ENCODE data around the gene GTF3C5. TPM values are rescaled to one million over a fixed set of nuclear protein-coding genes. Genes with fewer than 3 reads are reported as not detected.

Gene GTF3C5
- total and polyA plus RNA-seq, 2 of the 4 experiments (the other 2 are of a cell fraction) = 49.1 to 52.3 TPM

DNA sequence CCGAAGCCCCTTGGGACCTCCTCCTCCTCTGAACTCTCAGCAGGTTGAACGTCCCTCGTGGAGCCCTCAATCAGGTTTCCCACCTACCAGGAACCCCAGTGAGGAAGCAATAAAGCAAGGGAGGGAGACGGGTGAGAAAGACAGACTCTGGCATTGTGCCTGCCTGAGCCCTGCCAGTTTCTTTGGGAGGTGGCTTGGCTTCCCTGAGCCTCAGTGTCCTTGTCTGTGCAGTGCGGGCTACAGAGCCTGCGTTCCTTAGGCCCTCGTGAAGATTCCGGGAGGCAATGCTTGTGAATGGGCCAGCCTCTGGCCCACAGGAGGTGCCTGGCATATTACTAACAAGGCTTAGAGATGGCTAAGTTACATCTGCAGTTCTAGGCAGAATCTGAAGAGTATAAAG, 11.9 kb downstream of the GTF3C5 start:
- no peak overlapping the region for H3K4me2 ChIP-seq (ENCODE audit: low read depth, low read length)
- ChIA-PET CTCF (no interaction called here), POLR2A (ENCODE audit: unreplicated experiment) (no interaction called here)
- H3K9me3 ChIP-seq (ENCODE audit: control insufficient read depth, insufficient read depth, low read length) = no peaks in the 10 kb centered on the region
- TF ChIP-seq MXI1 (IDR thresholded peaks at IDR 0.05; ENCODE audit: borderline replicate concordance, low read depth, low read length) (no peak), SMC3 (IDR thresholded peaks at IDR 0.05; ENCODE audit: low read depth, low read length) (no peak), CEBPB (IDR thresholded peaks at IDR 0.05; ENCODE audit: low read depth, low read length) (no peak), RFX5 (IDR thresholded peaks at IDR 0.05; ENCODE audit: low read depth, low read length) (no peak), USF2 (IDR thresholded peaks at IDR 0.05; ENCODE audit: low read depth, low read length) (no peak), RCOR1 (IDR thresholded peaks at IDR 0.05; ENCODE audit: insufficient replicate concordance, low read length) (no peak), BHLHE40 (IDR thresholded peaks at IDR 0.05; ENCODE audit: low read depth, low read length) (no peak), CHD1 (IDR thresholded peaks at IDR 0.05; ENCODE audit: low read depth, low read length) (no peak), FOS (IDR thresholded peaks at IDR 0.05; ENCODE audit: low read depth, low read length) (no peak), RAD21 (IDR thresholded peaks at IDR 0.05; ENCODE audit: low read length) (no peak), POLR2A (IDR thresholded peaks at IDR 0.05; ENCODE audit: low read depth, low read length) (no peak), MAFK (IDR thresholded peaks at IDR 0.05; ENCODE audit: low read depth, low read length) (no peak), MAZ (IDR thresholded peaks at IDR 0.05; ENCODE audit: borderline replicate concordance, low read depth, low read length) (no peak), NFE2L2 (IDR thresholded peaks at IDR 0.05; ENCODE audit: low read depth, low read length) (no peak)
- TF ChIP-seq, protein P1, sequence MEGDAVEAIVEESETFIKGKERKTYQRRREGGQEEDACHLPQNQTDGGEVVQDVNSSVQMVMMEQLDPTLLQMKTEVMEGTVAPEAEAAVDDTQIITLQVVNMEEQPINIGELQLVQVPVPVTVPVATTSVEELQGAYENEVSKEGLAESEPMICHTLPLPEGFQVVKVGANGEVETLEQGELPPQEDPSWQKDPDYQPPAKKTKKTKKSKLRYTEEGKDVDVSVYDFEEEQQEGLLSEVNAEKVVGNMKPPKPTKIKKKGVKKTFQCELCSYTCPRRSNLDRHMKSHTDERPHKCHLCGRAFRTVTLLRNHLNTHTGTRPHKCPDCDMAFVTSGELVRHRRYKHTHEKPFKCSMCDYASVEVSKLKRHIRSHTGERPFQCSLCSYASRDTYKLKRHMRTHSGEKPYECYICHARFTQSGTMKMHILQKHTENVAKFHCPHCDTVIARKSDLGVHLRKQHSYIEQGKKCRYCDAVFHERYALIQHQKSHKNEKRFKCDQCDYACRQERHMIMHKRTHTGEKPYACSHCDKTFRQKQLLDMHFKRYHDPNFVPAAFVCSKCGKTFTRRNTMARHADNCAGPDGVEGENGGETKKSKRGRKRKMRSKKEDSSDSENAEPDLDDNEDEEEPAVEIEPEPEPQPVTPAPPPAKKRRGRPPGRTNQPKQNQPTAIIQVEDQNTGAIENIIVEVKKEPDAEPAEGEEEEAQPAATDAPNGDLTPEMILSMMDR (conservative IDR thresholded peaks at IDR 0.05; ENCODE audit: low read depth, low read length) = no peak
- TF ChIP-seq, protein P2, sequence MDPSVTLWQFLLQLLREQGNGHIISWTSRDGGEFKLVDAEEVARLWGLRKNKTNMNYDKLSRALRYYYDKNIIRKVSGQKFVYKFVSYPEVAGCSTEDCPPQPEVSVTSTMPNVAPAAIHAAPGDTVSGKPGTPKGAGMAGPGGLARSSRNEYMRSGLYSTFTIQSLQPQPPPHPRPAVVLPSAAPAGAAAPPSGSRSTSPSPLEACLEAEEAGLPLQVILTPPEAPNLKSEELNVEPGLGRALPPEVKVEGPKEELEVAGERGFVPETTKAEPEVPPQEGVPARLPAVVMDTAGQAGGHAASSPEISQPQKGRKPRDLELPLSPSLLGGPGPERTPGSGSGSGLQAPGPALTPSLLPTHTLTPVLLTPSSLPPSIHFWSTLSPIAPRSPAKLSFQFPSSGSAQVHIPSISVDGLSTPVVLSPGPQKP (IDR thresholded peaks at IDR 0.05; ENCODE audit: borderline replicate concordance, low read depth, low read length) = no peak
- H4K8ac ChIP-seq (ENCODE audit: low read depth in 2 of 2, low read length in 2 of 2) = no peak overlapping the region
- H3K4me1 ChIP-seq (ENCODE audit: control insufficient read depth, insufficient read depth, low read length) = no peaks in the 10 kb centered on the region
- H2AK9ac ChIP-seq (replicated peaks; ENCODE audit: low read depth, low read length, poor library complexity) = no peak overlapping the region
- H4K20me1 ChIP-seq (ENCODE audit: insufficient read depth, low read length) = peaks cover 34% of the 10 kb centered on the region
- H2BK20ac ChIP-seq (ENCODE audit: low read depth, low read length) = no peak overlapping the region
- H3K18ac ChIP-seq (ENCODE audit: low read depth, low read length) = no peak overlapping the region
- dilution Hi-C loops (cut with HindIII; ENCODE audit: low sequenced_read_pairs, unreplicated experiment) = no loop called here
- H3K27ac ChIP-seq (ENCODE audit: insufficient read depth, low read length) = no peak overlapping the region
- no peak overlapping the region for H2BK5ac ChIP-seq (ENCODE audit: low read depth, low read length, poor library complexity, severe bottlenecking)
- intact Hi-C loops (cut with micrococcal nuclease) = no loop called here
- H2BK120ac ChIP-seq (ENCODE audit: low read depth, low read length) = no peak overlapping the region
- no peak overlapping the region for H2AK5ac ChIP-seq (ENCODE audit: low read depth, low read length)
- no peaks in the 10 kb centered on the region for H3K9me1 ChIP-seq (ENCODE audit: insufficient read depth, low read length)
- in situ Hi-C loops (cut with MboI; ENCODE audit: low sequenced_read_pairs) = loop anchor here (25.0 kb wide), 1 partner anchor 445 kb away; the partner anchor contains the start of gene SLC2A6
- no peak overlapping the region for H3K4ac ChIP-seq (ENCODE audit: low read depth, low read length)
- peaks cover 13 to 47% of the 10 kb centered on the region in 2 experiments; a peak in 3 of 4 replicates for H3K79me1 ChIP-seq (ENCODE audit: low read depth in 1 of 2, low read length in 2 of 2)
- H2AFZ ChIP-seq (replicated peaks; ENCODE audit: low read length, poor library complexity) = no peak overlapping the region
- no peak overlapping the region for H3K4me3 ChIP-seq (ENCODE audit: insufficient read depth, low read depth, low read length)
- no peak overlapping the region for H3K9ac ChIP-seq (ENCODE audit: low read depth, low read length)
- no peaks in the 10 kb centered on the region for H3K27me3 ChIP-seq (ENCODE audit: control insufficient read depth, insufficient read depth, low read length)
- DNase-seq = no peak
- H2BK15ac ChIP-seq (ENCODE audit: low read depth, low read length) = no peak overlapping the region
- no peak overlapping the region for H4K91ac ChIP-seq (ENCODE audit: insufficient read depth, low read depth, low read length)
- ATAC-seq (ENCODE audit: low read depth) = no peak
- H3K23ac ChIP-seq (ENCODE audit: low read depth, low read length) = no peak overlapping the region
- no peak overlapping the region for H4K5ac ChIP-seq (ENCODE audit: low read depth, low read length)
- H3K14ac ChIP-seq (replicated peaks; ENCODE audit: low read depth, low read length) = no peak overlapping the region
- WGBS, 2 experiments (ENCODE audit: extremely low coverage in 2 of 2, insufficient read length in 1 of 2) = 93% methylated on average over 4 of the region's 8 CpGs; no CpG with 5 or more reads in 1 of the 2 experiments
- H3K56ac ChIP-seq (ENCODE audit: extremely low read depth, insufficient read depth, low read length) = no peak overlapping the region
- peaks cover 50% of the 10 kb centered on the region for H3K36me3 ChIP-seq (ENCODE audit: control insufficient read depth, insufficient read depth, low read length)
- no TSS peak for BruUV-seq (replicated peaks)
